Calu3 (cell line): ENCODE measurements around the gene PAQR9. TPM values are rescaled to one million over a fixed set of nuclear protein-coding genes. Genes with fewer than 3 reads are reported as not detected.
A peak's percentile ranks its signal among the peaks of the same experiment; 100 is the strongest.
"Not testable (repeated sequence)": the region's sequence is repeated elsewhere in the genome, so short reads cannot be mapped to it uniquely, and the experiment has no call there.

Experiments used
- BruUV-seq: library from RNA; stranded (reverse); fragments of 400-500 nt; replicated peaks from 2 replicates; lab custom pipeline; 2021; lab: Mats Ljungman, UMichigan
- CTCF ChIA-PET: fragments of 300-600 bp; sonication (Branson Sonifier 250); formaldehyde crosslinking; loops from one replicate; lab custom pipeline; 2022; ENCODE audit warnings: antibody characterized with exemption; lab: Charles Lee
- DNase-seq: peaks from one replicate; pipeline ENCODE4 v3.0.0; 2022
- H3K27ac Mint-ChIP-seq: one replicate; pipeline ENCODE4 v1.8.0; 2022; ENCODE audit warnings: mixed read lengths; ENCODE audit not compliant: unreplicated experiment
- H3K27me3 Mint-ChIP-seq: one replicate; pipeline ENCODE4 v1.8.0; 2022; ENCODE audit warnings: mixed read lengths; ENCODE audit not compliant: unreplicated experiment
- H3K36me3 Mint-ChIP-seq: one replicate; pipeline ENCODE4 v1.8.0; 2022; ENCODE audit warnings: mild to moderate bottlenecking, moderate library complexity, mixed read lengths; ENCODE audit not compliant: insufficient read depth, unreplicated experiment
- H3K4me1 Mint-ChIP-seq: one replicate; pipeline ENCODE4 v1.8.0; 2022; ENCODE audit warnings: mild to moderate bottlenecking, low read depth, mixed read lengths; ENCODE audit not compliant: unreplicated experiment
- H3K4me3 Mint-ChIP-seq: one replicate; pipeline ENCODE4 v1.8.0; 2022; ENCODE audit warnings: mild to moderate bottlenecking, low read depth, moderate library complexity, mixed read lengths; ENCODE audit not compliant: unreplicated experiment
- H3K9me3 Mint-ChIP-seq: one replicate; pipeline ENCODE4 v1.8.0; 2022; ENCODE audit warnings: low read depth, mixed read lengths; ENCODE audit not compliant: unreplicated experiment
- CTCF ChIP-seq: fragments of 200-600 bp; IDR thresholded peaks from one replicate; pipeline ENCODE4 v1.8.0; 2022; ENCODE audit warnings: antibody characterized with exemption; ENCODE audit not compliant: unreplicated experiment
- intact Hi-C: fragments of 100-400 bp; cut with micrococcal nuclease; formaldehyde crosslinking; loops from one replicate; pipeline ENCODE4 v1.10.0; 2022; ENCODE audit not compliant: unreplicated experiment
- total RNA-seq: library from RNA; stranded (reverse); gene quantifications from 2 replicates; pipeline ENCODE4 v1.2.3, GENCODE V29; 2022

PAQR9 gene
- total RNA-seq, 1 experiment from 2014 or later: 2.0 TPM

GRCh38 chr3:142993958-142994442 is 30.5 kb upstream of the PAQR9 start:
- DNase-seq: peak; percentile 83
- no peak overlapping the region for H3K27ac Mint-ChIP-seq
- intact Hi-C loops: loop anchor here (1.0 to 5.0 kb wide), 4 partner anchors 65 to 407 kb away; no protein-coding TSS in a partner anchor
- CTCF ChIA-PET: interaction anchor here (1.0 to 2.8 kb wide), 2 partner anchors 165 to 313 kb away, joined by 3 to 15 read pairs; no protein-coding TSS in a partner anchor
- BruUV-seq: no TSS peak
- H3K27me3 Mint-ChIP-seq: no peaks in the 10 kb centered on the region
- H3K4me1 Mint-ChIP-seq: peaks cover 47% of the 10 kb centered on the region
- TF ChIP-seq CTCF: peak; percentile 82
- H3K36me3 Mint-ChIP-seq: no peaks in the 10 kb centered on the region
- H3K9me3 Mint-ChIP-seq: no peaks in the 10 kb centered on the region
- H3K4me3 Mint-ChIP-seq: no peak overlapping the region

GRCh38 chr3:142992323-142992722 is 28.8 kb upstream of the PAQR9 start:
- Mint-ChIP-seq H3K27ac (no peak overlapping the region), H3K4me1 (peaks cover 35% of the 10 kb centered on the region), H3K4me3 (no peak overlapping the region), H3K27me3 (no peaks in the 10 kb centered on the region), H3K36me3 (no peaks in the 10 kb centered on the region), H3K9me3 (no peaks in the 10 kb centered on the region)
- no peak for DNase-seq
- no TSS peak for BruUV-seq
- intact Hi-C loops: loop anchor here (5.0 kb wide), 1 partner anchor 150 kb away; no protein-coding TSS in a partner anchor
- no peak for TF ChIP-seq CTCF
- CTCF ChIA-PET: no interaction called here

- no peaks in the 10 kb centered on the region for H3K27me3 Mint-ChIP-seq
- BruUV-seq: no TSS peak
- no peak overlapping the region for H3K4me3 Mint-ChIP-seq
- CTCF ChIA-PET: interaction anchor here (1.4 kb wide), 1 partner anchor 9 kb away, joined by 4 read pairs; no protein-coding TSS in a partner anchor
- H3K27ac Mint-ChIP-seq: no peak overlapping the region
- DNase-seq: no peak
- no peak for TF ChIP-seq CTCF
- peaks cover 19% of the 10 kb centered on the region for H3K4me1 Mint-ChIP-seq
- no peaks in the 10 kb centered on the region for H3K36me3 Mint-ChIP-seq
- intact Hi-C loops: loop anchor here (5.0 kb wide), 1 partner anchor 148 kb away; no protein-coding TSS in a partner anchor
- no peaks in the 10 kb centered on the region for H3K9me3 Mint-ChIP-seq
Observed at GRCh38 chr3:142990721-142991120, 27.2 kb upstream of the PAQR9 start.

- H3K4me3 Mint-ChIP-seq, H3K27me3 Mint-ChIP-seq, H3K36me3 Mint-ChIP-seq, intact Hi-C loops, H3K9me3 Mint-ChIP-seq, DNase-seq, CTCF ChIA-PET, BruUV-seq, H3K27ac Mint-ChIP-seq: not testable (repeated sequence)
- peaks cover 13% of the 10 kb centered on the region for H3K4me1 Mint-ChIP-seq
Observed at GRCh38 chr3:142988826-142989225, 25.4 kb upstream of the PAQR9 start.

- H3K27ac Mint-ChIP-seq, intact Hi-C loops, DNase-seq, BruUV-seq, H3K9me3 Mint-ChIP-seq, H3K36me3 Mint-ChIP-seq, H3K4me3 Mint-ChIP-seq, H3K4me1 Mint-ChIP-seq: not testable (repeated sequence)
- CTCF ChIA-PET: interaction anchor here (0.6 to 2.2 kb wide), 2 partner anchors 144 to 159 kb away, joined by 3 to 12 read pairs; no protein-coding TSS in a partner anchor
- H3K27me3 Mint-ChIP-seq: peaks cover 14% of the 10 kb centered on the region
Observed at GRCh38 chr3:142988221-142988620, 24.7 kb upstream of the PAQR9 start.
